Astrocyte (in vitro differentiated cells and primary cell): ENCODE results near the gene OCA2.

ENCODE experiments used
- CTCF ChIP-seq: IDR thresholded peaks from 2 replicates; pipeline ENCODE4 v1.5.1; 2011; ENCODE audit warnings: low read depth, mild to moderate bottlenecking, inconsistent platforms, low read length, moderate library complexity; ENCODE audit not compliant: insufficient read depth
- EZH2 ChIP-seq: IDR thresholded peaks from 2 replicates; pipeline ENCODE4 v1.6.1; 2012; ENCODE audit warnings: mild to moderate bottlenecking, low read length, inconsistent platforms; ENCODE audit not compliant: insufficient read depth

DNA sequence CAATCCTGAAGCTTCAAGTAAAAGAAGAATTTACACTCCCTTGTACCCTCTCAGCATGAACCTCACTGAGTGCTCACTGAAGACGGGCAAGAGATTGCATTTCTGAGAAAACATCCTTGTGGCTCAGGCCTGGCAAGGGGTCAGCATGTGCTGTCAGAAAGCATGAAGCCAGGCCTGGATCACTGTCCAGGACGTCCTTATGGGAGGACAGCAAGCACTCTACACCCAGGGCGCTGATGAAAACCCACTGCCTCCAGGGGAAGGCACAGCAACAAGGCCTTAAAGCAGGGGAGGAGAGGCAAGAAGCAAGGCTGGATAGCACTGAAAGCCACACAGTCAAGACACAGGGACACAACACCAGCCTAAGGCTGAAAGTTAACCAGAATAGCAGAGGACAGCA lies 315.4 kb downstream of the OCA2 start:
- TF ChIP-seq CTCF = no peak
- no peak for TF ChIP-seq EZH2
